Chondrocyte (in vitro differentiated cells): ENCODE results near the gene CADM1. TPM values are rescaled to one million over a fixed set of nuclear protein-coding genes. Genes with fewer than 3 reads are reported as not detected.

Experiments
- DNase-seq: peaks from one replicate; pipeline ENCODE4 v3.0.0; 2021; ENCODE audit warnings: mixed read lengths, low spot score
- H3K27ac Mint-ChIP-seq: one replicate; pipeline ENCODE4 v1.8.0; 2021; ENCODE audit warnings: mild to moderate bottlenecking, moderate library complexity, mixed read lengths; ENCODE audit not compliant: unreplicated experiment
- H3K27me3 Mint-ChIP-seq: 2 replicates; pipeline ENCODE4 v1.8.0; 2021; ENCODE audit warnings: low read depth, mixed read lengths
- H3K36me3 Mint-ChIP-seq: 2 replicates; pipeline ENCODE4 v1.8.0; 2021; ENCODE audit warnings: low read depth, mixed read lengths
- H3K4me1 Mint-ChIP-seq: 2 replicates; pipeline ENCODE4 v1.8.0; 2021; ENCODE audit warnings: low read depth, mild to moderate bottlenecking, mixed read lengths
- H3K4me3 Mint-ChIP-seq: one replicate; pipeline ENCODE4 v1.8.0; 2021; ENCODE audit warnings: mild to moderate bottlenecking, moderate library complexity, mixed read lengths; ENCODE audit not compliant: unreplicated experiment
- H3K9me3 Mint-ChIP-seq: 2 replicates; pipeline ENCODE4 v1.8.0; 2021; ENCODE audit warnings: low read depth, mixed read lengths
- CTCF ChIP-seq: fragments of 200-600 bp; sonication (generic); IDR thresholded peaks from 2 replicates; pipeline ENCODE4 v1.5.0; 2021; ENCODE audit warnings: antibody characterized with exemption, mild to moderate bottlenecking, moderate library complexity
- total RNA-seq: library from RNA; stranded (reverse); gene quantifications from 3 replicates; pipeline ENCODE4 v1.2.1, GENCODE V29; 2021

CADM1 gene
- total RNA-seq, 1 donor from 2014 or later, result 29.0 TPM

- H3K36me3 Mint-ChIP-seq, result no peaks in the 10 kb centered on the region
- H3K9me3 Mint-ChIP-seq, result no peaks in the 10 kb centered on the region
- H3K27me3 Mint-ChIP-seq, result peaks cover 2% of the 10 kb centered on the region
- no peaks in the 10 kb centered on the region for H3K4me1 Mint-ChIP-seq
- H3K4me3 Mint-ChIP-seq, result no peak overlapping the region
- DNase-seq, result no peak
- TF ChIP-seq CTCF, result no peak
- no peak overlapping the region for H3K27ac Mint-ChIP-seq
These were observed 163.3 kb downstream of the CADM1 start for GRCh38 chr11:115340874-115341273.

GRCh38 chr11:115338476-115338875, 165.7 kb downstream of the CADM1 start:
- no peak overlapping the region for H3K27ac Mint-ChIP-seq
- no peak overlapping the region for H3K4me3 Mint-ChIP-seq
- DNase-seq, result no peak

GRCh38 chr11:115334932-115335788, 169.1 kb downstream of the CADM1 start:
- no peak overlapping the region for H3K27ac Mint-ChIP-seq
- H3K27me3 Mint-ChIP-seq, result peaks cover 2% of the 10 kb centered on the region
- H3K36me3 Mint-ChIP-seq, result no peaks in the 10 kb centered on the region
- no peaks in the 10 kb centered on the region for H3K9me3 Mint-ChIP-seq
- TF ChIP-seq CTCF, result peak; percentile 96
- DNase-seq, result no peak
- no peaks in the 10 kb centered on the region for H3K4me1 Mint-ChIP-seq
- H3K4me3 Mint-ChIP-seq, result no peak overlapping the region

More at GRCh38 chr11:115338476-115338875, 165.7 kb downstream of the CADM1 start:
- Mint-ChIP-seq H3K9me3 (no peaks in the 10 kb centered on the region), H3K36me3 (no peaks in the 10 kb centered on the region), H3K4me1 (no peaks in the 10 kb centered on the region), H3K27me3 (peaks cover 2% of the 10 kb centered on the region)
- TF ChIP-seq CTCF, result no peak

- Mint-ChIP-seq H3K4me3 (no peak overlapping the region), H3K9me3 (no peaks in the 10 kb centered on the region), H3K27me3 (peaks cover 2% of the 10 kb centered on the region), H3K27ac (no peak overlapping the region), H3K4me1 (no peaks in the 10 kb centered on the region), H3K36me3 (no peaks in the 10 kb centered on the region)
- TF ChIP-seq CTCF, result no peak
- no peak for DNase-seq
These were observed 170.3 kb downstream of the CADM1 start for GRCh38 chr11:115333949-115334348.

DNA sequence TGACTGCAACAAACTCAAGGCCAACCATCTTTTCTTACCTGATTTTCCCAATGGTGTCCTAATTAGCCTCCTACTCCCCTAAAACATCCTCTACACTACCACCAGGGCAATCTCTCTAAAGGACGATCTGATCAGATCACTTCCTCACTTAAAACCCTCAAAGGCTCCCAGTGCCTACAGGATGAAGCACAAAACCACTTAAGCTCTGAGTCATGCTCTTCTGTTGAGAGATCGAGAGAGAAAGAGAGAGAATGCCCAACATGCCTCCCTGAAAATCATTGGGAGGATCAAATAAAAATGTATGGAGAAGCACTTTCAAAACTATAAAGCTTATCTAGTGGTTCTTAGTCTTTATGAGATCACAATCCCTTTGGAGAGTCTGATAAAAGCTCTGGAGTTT, 171.1 kb downstream of the CADM1 start:
- TF ChIP-seq CTCF, result no peak
- H3K27ac Mint-ChIP-seq, result no peak overlapping the region
- peaks cover 2% of the 10 kb centered on the region for H3K27me3 Mint-ChIP-seq
- no peak for DNase-seq
- no peaks in the 10 kb centered on the region for H3K4me1 Mint-ChIP-seq
- H3K36me3 Mint-ChIP-seq, result no peaks in the 10 kb centered on the region
- H3K9me3 Mint-ChIP-seq, result no peaks in the 10 kb centered on the region
- H3K4me3 Mint-ChIP-seq, result no peak overlapping the region
